ENCODE results near the gene PITRM1. TPM values are rescaled to one million over a fixed set of nuclear protein-coding genes. Genes with fewer than 3 reads are reported as not detected.

The PITRM1 gene
- total and polyA plus RNA-seq, 2 experiments from 2014 or later = 59.3 to 65.0 TPM

- no peaks in the 10 kb centered on the region for H3K27me3 ChIP-seq
- H3K4me1 ChIP-seq (ENCODE audit: low read depth) = peaks cover 5% of the 10 kb centered on the region
- DNase-seq (ENCODE audit: low read depth in 1 of 2, low spot score in 1 of 2) = no peak
- TF ChIP-seq, protein P1, sequence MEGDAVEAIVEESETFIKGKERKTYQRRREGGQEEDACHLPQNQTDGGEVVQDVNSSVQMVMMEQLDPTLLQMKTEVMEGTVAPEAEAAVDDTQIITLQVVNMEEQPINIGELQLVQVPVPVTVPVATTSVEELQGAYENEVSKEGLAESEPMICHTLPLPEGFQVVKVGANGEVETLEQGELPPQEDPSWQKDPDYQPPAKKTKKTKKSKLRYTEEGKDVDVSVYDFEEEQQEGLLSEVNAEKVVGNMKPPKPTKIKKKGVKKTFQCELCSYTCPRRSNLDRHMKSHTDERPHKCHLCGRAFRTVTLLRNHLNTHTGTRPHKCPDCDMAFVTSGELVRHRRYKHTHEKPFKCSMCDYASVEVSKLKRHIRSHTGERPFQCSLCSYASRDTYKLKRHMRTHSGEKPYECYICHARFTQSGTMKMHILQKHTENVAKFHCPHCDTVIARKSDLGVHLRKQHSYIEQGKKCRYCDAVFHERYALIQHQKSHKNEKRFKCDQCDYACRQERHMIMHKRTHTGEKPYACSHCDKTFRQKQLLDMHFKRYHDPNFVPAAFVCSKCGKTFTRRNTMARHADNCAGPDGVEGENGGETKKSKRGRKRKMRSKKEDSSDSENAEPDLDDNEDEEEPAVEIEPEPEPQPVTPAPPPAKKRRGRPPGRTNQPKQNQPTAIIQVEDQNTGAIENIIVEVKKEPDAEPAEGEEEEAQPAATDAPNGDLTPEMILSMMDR (IDR thresholded peaks at IDR 0.05; ENCODE audit: low read depth, low read length) = no peak
- H3K4me3 ChIP-seq = no peak overlapping the region
- peaks cover 44% of the 10 kb centered on the region for H3K36me3 ChIP-seq
- H3K27ac ChIP-seq = no peak overlapping the region
- H3K9me3 ChIP-seq (ENCODE audit: low read depth) = no peaks in the 10 kb centered on the region
These were observed 3.3 kb downstream of the PITRM1 start for GRCh38 chr10:3169271-3169670.

GRCh38 chr10:3167611-3168330 is 4.8 kb downstream of the PITRM1 start:
- Histone ChIP-seq H3K9me3 (ENCODE audit: low read depth) (no peaks in the 10 kb centered on the region), H3K4me3 (no peak overlapping the region), H3K27ac (no peak overlapping the region), H3K27me3 (no peaks in the 10 kb centered on the region), H3K36me3 (peaks cover 56% of the 10 kb centered on the region), H3K4me1 (ENCODE audit: low read depth) (peaks cover 5% of the 10 kb centered on the region)
- no peak for DNase-seq (ENCODE audit: low read depth in 1 of 2, low spot score in 1 of 2)
- TF ChIP-seq, protein P1 (IDR thresholded peaks at IDR 0.05; ENCODE audit: low read depth, low read length) = no peak

DNA sequence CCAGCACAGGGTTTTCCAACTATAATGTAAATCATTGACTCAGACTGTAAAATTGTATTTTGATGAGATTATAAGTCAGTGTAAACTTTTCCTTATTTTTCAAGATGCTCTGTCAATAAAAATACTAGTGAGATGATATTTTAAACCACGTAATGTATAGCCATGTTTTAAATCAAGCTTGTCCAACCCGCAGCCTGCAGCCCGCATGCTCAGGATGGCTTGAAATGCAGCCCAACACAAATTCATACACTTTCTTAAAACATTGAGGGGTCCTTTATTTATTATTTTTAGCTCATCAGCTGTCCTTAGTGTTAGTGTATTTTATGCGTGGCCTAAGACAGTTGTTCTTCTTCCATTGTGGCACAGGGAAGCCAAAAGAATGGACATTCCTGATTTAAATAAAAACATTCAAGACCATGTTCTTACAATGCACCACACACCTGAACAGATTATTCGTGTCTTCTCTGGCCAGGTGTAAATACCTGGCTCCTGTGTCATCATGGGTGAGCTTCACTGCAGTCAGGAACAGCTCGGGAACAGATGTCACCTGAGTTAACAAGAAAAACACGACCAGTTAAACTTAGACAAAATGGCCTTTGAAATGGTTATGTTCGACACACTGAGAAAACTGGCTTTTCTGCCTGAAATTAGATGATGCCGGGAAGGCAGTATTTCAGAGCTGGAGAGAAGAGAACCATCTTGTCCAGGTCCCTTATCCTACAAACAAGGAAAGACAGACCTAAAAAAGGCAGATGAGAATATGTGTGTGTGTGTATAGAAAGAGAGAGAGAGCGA is 5.9 kb downstream of the PITRM1 start:
- H3K9me3 ChIP-seq (ENCODE audit: low read depth) = no peaks in the 10 kb centered on the region
- TF ChIP-seq, protein P1 (IDR thresholded peaks at IDR 0.05; ENCODE audit: low read depth, low read length) = no peak
- H3K4me1 ChIP-seq (ENCODE audit: low read depth) = peaks cover 3% of the 10 kb centered on the region
- no peak overlapping the region for H3K4me3 ChIP-seq
- H3K27me3 ChIP-seq = no peaks in the 10 kb centered on the region
- DNase-seq (ENCODE audit: low read depth in 1 of 2, low spot score in 1 of 2) = no peak
- H3K36me3 ChIP-seq = peaks cover 59% of the 10 kb centered on the region
- no peak overlapping the region for H3K27ac ChIP-seq

DNA sequence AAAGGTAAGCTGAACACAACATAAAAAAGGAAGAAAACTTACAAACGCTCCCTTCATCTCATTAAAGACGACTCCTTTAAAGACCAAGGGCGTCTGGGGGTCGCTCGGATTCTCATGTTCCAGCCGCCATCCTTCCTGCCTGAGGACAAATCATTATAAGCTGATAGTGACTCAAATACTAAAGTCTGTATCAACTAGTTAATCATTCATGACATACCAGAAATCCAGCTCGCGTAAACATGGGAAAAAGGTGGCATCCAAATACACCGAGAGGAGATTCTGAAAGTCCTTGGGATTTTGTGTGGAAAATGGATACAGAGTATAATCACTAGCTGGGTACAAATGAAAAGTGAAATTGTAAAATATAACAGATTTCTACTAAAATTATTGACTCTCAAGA is 7.4 kb downstream of the PITRM1 start:
- TF ChIP-seq, protein P1 (IDR thresholded peaks at IDR 0.05; ENCODE audit: low read depth, low read length) = no peak
- Histone ChIP-seq H3K4me3 (no peak overlapping the region), H3K4me1 (ENCODE audit: low read depth) (no peaks in the 10 kb centered on the region), H3K27ac (no peak overlapping the region), H3K36me3 (peaks cover 62% of the 10 kb centered on the region), H3K9me3 (ENCODE audit: low read depth) (no peaks in the 10 kb centered on the region), H3K27me3 (no peaks in the 10 kb centered on the region)
- DNase-seq (ENCODE audit: low read depth in 1 of 2, low spot score in 1 of 2) = no peak

- Histone ChIP-seq H3K27ac (no peak overlapping the region), H3K9me3 (ENCODE audit: low read depth) (no peaks in the 10 kb centered on the region), H3K36me3 (peaks cover 64% of the 10 kb centered on the region), H3K27me3 (no peaks in the 10 kb centered on the region), H3K4me3 (no peak overlapping the region), H3K4me1 (ENCODE audit: low read depth) (no peaks in the 10 kb centered on the region)
- no peak for DNase-seq (ENCODE audit: low read depth in 1 of 2, low spot score in 1 of 2)
- TF ChIP-seq, protein P1 (IDR thresholded peaks at IDR 0.05; ENCODE audit: low read depth, low read length) = no peak
These were observed 8.7 kb downstream of the PITRM1 start for GRCh38 chr10:3163879-3164278.
